Mesothelial cell of epicardium (in vitro differentiated cells): ENCODE data around the gene DGCR8. TPM values are rescaled to one million over a fixed set of nuclear protein-coding genes. Genes with fewer than 3 reads are reported as not detected.

Experiments
- DNase-seq, 2 experiments: peaks; one replicate each; pipeline ENCODE4 v3.0.0; 2021; ENCODE audit warnings: low spot score in 2 of 2; ENCODE audit not compliant: unreplicated experiment in 2 of 2
- H3K27ac Mint-ChIP-seq: 2 replicates; pipeline ENCODE4 v1.8.0; 2021; ENCODE audit warnings: mixed read lengths
- H3K27me3 Mint-ChIP-seq: 2 replicates; pipeline ENCODE4 v1.8.0; 2021; ENCODE audit warnings: low read depth, mixed read lengths
- H3K36me3 Mint-ChIP-seq: 2 replicates; pipeline ENCODE4 v1.8.0; 2021; ENCODE audit warnings: mixed read lengths
- H3K4me1 Mint-ChIP-seq: 2 replicates; pipeline ENCODE4 v1.8.0; 2021; ENCODE audit warnings: mixed read lengths
- H3K4me3 Mint-ChIP-seq: 2 replicates; pipeline ENCODE4 v1.8.0; 2021; ENCODE audit warnings: mild to moderate bottlenecking, moderate library complexity, mixed read lengths
- H3K9me3 Mint-ChIP-seq: 2 replicates; pipeline ENCODE4 v1.8.0; 2021; ENCODE audit warnings: mixed read lengths
- total RNA-seq: library from RNA; stranded (reverse); gene quantifications from 3 replicates; pipeline ENCODE4 v1.2.1, GENCODE V29; 2021
- TF ChIP-seq, protein P1 (sequence below): fragments of 200-600 bp; sonication (generic); IDR thresholded peaks from one replicate; pipeline ENCODE4 v1.5.0; 2021; ENCODE audit warnings: antibody characterized with exemption; ENCODE audit not compliant: unreplicated experiment

The DGCR8 gene
- total RNA-seq, 1 donor from 2014 or later: 71.5 TPM

DNA sequence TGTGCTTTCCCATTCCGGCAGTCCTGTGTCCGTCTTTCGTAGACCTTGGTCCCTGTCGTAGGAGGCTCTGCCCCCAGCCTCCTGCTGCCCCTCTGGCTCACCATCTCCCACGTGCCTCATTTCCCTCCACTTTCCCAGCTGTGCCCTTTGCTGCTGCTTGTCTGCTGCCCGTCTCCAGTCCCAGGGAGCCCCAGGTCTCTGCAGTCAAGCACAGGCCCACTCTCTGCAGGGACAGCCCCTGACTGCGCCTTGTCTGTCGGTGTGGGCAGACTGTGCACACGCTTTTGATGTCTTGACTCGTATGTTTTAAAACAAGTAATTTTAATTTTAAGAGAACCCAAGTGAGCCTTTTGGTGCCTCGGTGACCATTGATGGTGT is 12.4 kb downstream of the DGCR8 start:
- Mint-ChIP-seq H3K9me3 (peaks cover 17% of the 10 kb centered on the region), H3K4me1 (no peaks in the 10 kb centered on the region), H3K27ac (no peak overlapping the region), H3K4me3 (no peak overlapping the region), H3K36me3 (peaks cover 76% of the 10 kb centered on the region), H3K27me3 (no peaks in the 10 kb centered on the region)
- DNase-seq: no peak
- TF ChIP-seq, protein P1, sequence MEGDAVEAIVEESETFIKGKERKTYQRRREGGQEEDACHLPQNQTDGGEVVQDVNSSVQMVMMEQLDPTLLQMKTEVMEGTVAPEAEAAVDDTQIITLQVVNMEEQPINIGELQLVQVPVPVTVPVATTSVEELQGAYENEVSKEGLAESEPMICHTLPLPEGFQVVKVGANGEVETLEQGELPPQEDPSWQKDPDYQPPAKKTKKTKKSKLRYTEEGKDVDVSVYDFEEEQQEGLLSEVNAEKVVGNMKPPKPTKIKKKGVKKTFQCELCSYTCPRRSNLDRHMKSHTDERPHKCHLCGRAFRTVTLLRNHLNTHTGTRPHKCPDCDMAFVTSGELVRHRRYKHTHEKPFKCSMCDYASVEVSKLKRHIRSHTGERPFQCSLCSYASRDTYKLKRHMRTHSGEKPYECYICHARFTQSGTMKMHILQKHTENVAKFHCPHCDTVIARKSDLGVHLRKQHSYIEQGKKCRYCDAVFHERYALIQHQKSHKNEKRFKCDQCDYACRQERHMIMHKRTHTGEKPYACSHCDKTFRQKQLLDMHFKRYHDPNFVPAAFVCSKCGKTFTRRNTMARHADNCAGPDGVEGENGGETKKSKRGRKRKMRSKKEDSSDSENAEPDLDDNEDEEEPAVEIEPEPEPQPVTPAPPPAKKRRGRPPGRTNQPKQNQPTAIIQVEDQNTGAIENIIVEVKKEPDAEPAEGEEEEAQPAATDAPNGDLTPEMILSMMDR: no peak

DNA sequence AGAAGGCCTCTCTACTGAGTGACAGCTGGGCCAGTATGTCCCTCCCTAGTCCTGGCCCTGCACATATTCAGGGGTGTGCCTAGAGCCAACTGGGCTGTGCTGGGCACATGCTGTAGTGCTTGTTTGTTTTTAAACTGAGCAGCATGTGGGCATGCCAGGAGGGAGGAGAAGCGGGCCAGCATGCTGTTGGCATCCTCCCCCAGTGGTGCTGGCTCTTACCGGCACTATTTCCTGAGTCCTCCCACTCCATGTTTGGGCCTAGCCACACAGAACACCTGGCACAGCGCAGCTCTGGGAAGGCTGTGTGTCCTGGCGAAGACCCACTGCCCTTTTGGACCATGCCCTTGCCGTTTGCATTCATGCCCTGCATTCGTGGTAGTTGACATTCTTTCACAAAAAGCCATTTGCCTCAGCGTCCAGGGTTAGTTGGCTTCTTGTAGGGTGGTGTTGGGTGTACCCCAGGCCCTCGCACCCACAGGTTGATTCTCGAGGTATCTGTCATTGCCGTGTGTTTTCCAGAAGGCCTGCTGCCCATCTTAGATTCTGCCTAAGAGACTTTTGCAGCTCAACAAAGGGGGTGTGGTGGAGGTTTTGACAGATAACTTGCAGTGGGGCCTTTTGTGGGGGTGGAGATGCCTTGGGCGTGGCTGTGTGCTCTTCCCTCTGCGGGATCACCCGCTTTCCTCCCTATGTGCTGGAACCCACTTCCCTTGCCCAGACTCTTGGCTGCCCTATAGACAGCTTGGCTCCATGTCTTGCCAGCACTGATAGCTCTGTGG is 13.6 kb downstream of the DGCR8 start:
- H3K9me3 Mint-ChIP-seq: peaks cover 19% of the 10 kb centered on the region
- no peaks in the 10 kb centered on the region for H3K27me3 Mint-ChIP-seq
- H3K4me1 Mint-ChIP-seq: no peaks in the 10 kb centered on the region
- no peak for DNase-seq
- H3K27ac Mint-ChIP-seq: no peak overlapping the region
- TF ChIP-seq, protein P1: no peak
- peaks cover 76% of the 10 kb centered on the region for H3K36me3 Mint-ChIP-seq
- H3K4me3 Mint-ChIP-seq: no peak overlapping the region

DNA sequence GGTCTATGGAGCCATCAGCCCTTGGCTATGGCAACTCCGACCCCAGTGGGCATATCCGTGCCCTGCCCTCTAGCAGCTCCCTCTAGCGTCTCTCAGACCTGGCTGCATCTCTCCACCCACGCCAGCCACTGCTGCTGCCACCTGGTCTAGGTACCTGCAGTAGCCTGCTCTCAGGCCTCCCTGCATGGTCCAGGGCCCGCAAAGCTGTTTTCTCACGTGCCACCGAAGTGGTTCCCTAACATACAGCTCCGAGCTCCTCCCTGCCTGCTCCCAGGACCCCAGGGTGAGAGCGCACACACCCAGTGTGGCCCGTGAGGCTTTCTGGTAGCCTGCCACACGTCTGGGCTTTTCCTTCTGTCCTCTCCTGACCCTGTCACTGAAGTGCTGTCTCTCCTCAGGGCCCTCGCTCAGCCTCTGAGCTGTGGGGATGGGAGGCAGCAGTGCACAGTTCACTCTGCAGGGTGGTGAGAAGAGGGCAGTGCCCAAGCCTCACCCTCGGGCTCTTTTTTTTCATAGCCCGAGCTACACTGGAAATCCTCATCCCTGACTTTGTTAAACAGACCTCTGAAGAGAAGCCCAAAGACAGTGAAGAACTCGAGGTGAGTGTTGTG is 14.3 kb downstream of the DGCR8 start:
- Mint-ChIP-seq H3K9me3 (peaks cover 19% of the 10 kb centered on the region), H3K27me3 (no peaks in the 10 kb centered on the region), H3K27ac (no peak overlapping the region), H3K4me1 (no peaks in the 10 kb centered on the region), H3K4me3 (no peak overlapping the region), H3K36me3 (peaks cover 75% of the 10 kb centered on the region)
- no peak for DNase-seq
- TF ChIP-seq, protein P1: no peak

DNA sequence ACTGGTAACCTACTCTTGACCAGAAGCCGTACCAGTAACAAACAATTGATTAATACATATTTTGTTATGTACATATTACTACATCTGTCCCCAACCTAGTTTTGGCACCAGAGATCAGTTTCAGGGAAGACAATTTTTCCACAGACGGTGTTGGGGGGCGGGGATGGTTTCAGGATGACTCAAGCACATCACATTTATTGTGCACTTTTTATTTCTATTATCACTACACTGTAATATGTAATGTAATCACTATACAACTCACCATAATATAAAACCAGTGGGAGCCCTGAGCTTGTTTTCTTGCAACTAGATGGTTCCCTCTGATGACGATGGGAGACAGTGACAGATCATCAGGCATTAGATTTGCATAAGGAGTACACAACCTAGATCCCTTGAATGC is 15.5 kb downstream of the DGCR8 start:
- H3K36me3 Mint-ChIP-seq: peaks cover 79% of the 10 kb centered on the region
- no peaks in the 10 kb centered on the region for H3K27me3 Mint-ChIP-seq
- TF ChIP-seq, protein P1: no peak

DNA sequence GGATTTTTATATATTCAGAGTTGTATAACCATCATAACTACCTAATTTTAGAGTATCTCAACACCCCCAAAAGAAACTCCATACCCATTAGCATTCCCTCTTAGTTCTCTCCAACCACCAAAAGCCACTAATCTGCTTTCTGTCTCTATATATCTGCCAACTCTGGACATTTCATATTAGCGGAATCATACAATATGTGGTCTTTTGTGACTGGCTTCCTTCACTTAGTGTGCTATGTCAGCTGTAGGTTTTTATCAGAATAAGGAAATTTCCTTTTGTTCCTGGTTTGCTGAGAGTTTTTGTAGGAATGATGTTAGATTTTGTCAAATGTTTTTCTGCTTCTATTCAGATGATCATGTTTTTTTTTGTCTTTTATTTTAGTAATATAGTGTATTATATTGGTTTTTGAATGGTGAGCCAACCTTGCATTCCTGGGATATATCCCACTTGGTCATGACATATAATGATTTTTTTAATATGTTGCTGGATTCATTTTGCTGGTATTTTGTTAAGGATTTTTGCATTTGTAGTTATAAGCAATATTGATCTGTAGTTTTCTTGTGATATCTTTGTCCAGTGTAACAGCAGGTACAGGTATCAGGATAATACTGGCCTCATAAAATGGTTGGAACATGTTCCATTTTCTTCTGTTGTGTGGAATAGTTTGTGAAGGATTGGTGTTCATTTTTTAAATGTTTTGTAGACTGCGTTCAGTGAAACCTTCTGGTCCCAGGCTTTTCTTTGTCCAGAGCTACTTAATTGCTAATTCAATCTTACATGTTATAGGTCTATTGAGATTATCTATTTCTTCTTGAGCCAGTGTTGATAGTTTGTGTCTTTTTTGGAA is 16.8 kb downstream of the DGCR8 start:
- no peak for DNase-seq
- peaks cover 19% of the 10 kb centered on the region for H3K9me3 Mint-ChIP-seq
- H3K4me1 Mint-ChIP-seq: no peaks in the 10 kb centered on the region

More for the DNA sequence above, 15.5 kb downstream of the DGCR8 start:
- no peaks in the 10 kb centered on the region for H3K4me1 Mint-ChIP-seq
- DNase-seq: no peak
- H3K9me3 Mint-ChIP-seq: peaks cover 19% of the 10 kb centered on the region
- H3K27ac Mint-ChIP-seq: no peak overlapping the region
- no peak overlapping the region for H3K4me3 Mint-ChIP-seq

More for the DNA sequence above, 16.8 kb downstream of the DGCR8 start:
- H3K4me3 Mint-ChIP-seq: no peak overlapping the region
- peaks cover 66% of the 10 kb centered on the region for H3K36me3 Mint-ChIP-seq
- TF ChIP-seq, protein P1: no peak
- no peak overlapping the region for H3K27ac Mint-ChIP-seq
- no peaks in the 10 kb centered on the region for H3K27me3 Mint-ChIP-seq
